ENCODE results near the gene KCNS3. TPM values are rescaled to one million over a fixed set of nuclear protein-coding genes. Genes with fewer than 3 reads are reported as not detected.
A peak's percentile ranks its signal among the peaks of the same experiment; 100 is the strongest.

The KCNS3 gene
- total RNA-seq, 1 donor from 2014 or later: 70.9 TPM

GRCh38 chr2:17879137-17879912 is 858 bp downstream of the KCNS3 start:
- peak; percentile 61 for DNase-seq (ENCODE audit: low read depth)

GRCh38 chr2:17879913-17880274 is 1.4 kb downstream of the KCNS3 start:
- no peak for DNase-seq (ENCODE audit: low read depth)

- no peak for DNase-seq (ENCODE audit: low read depth)
Observed at GRCh38 chr2:17892770-17893534, 14.5 kb downstream of the KCNS3 start.

GRCh38 chr2:17894005-17894404 is 15.5 kb downstream of the KCNS3 start:
- DNase-seq (ENCODE audit: low read depth): no peak

GRCh38 chr2:17894556-17894955 is 16.1 kb downstream of the KCNS3 start:
- no peak for DNase-seq (ENCODE audit: low read depth)

- DNase-seq (ENCODE audit: low read depth): no peak
Observed at GRCh38 chr2:17899871-17900270, 21.4 kb downstream of the KCNS3 start.

GRCh38 chr2:17901246-17901645 is 22.8 kb downstream of the KCNS3 start:
- DNase-seq (ENCODE audit: low read depth): no peak

GRCh38 chr2:17910980-17911379 is 32.5 kb downstream of the KCNS3 start:
- no peak for DNase-seq (ENCODE audit: low read depth)

- DNase-seq (ENCODE audit: low read depth): no peak
Observed at GRCh38 chr2:17911491-17912260, 33.2 kb downstream of the KCNS3 start.

- DNase-seq (ENCODE audit: low read depth): no peak
Observed at GRCh38 chr2:17912266-17912691, 33.8 kb downstream of the KCNS3 start.

- no peak for DNase-seq (ENCODE audit: low read depth)
Observed at GRCh38 chr2:17915099-17915498, 36.6 kb downstream of the KCNS3 start.

- peak; percentile 50 for DNase-seq (ENCODE audit: low read depth)
Observed at GRCh38 chr2:17915811-17916518, 37.5 kb downstream of the KCNS3 start.

- no peak for DNase-seq (ENCODE audit: low read depth)
Observed at GRCh38 chr2:17916584-17916983, 38.1 kb downstream of the KCNS3 start.

GRCh38 chr2:17918789-17919188 is 40.3 kb downstream of the KCNS3 start:
- peak; percentile 14 for DNase-seq (ENCODE audit: low read depth)

- DNase-seq (ENCODE audit: low read depth): no peak
Observed at GRCh38 chr2:17930773-17931172, 52.3 kb downstream of the KCNS3 start.

- DNase-seq (ENCODE audit: low read depth): no peak
Observed at GRCh38 chr2:17933256-17933655, 54.8 kb downstream of the KCNS3 start.

GRCh38 chr2:17934721-17935120 is 56.3 kb downstream of the KCNS3 start:
- DNase-seq (ENCODE audit: low read depth): no peak

- DNase-seq (ENCODE audit: low read depth): no peak
Observed at GRCh38 chr2:17935242-17935885, 56.9 kb downstream of the KCNS3 start.

- no peak for DNase-seq (ENCODE audit: low read depth)
Observed at GRCh38 chr2:17936599-17936998, 58.1 kb downstream of the KCNS3 start.

GRCh38 chr2:17940091-17940630 is 61.7 kb downstream of the KCNS3 start:
- no peak for DNase-seq (ENCODE audit: low read depth)

GRCh38 chr2:17943444-17943843 is 65.0 kb downstream of the KCNS3 start:
- no peak for DNase-seq (ENCODE audit: low read depth)

Measured in renal cortical epithelial cell (primary cell).